HG02852 (cell line): ENCODE measurements around the gene GJB5.
"Not testable (repeated sequence)": the region's sequence is repeated elsewhere in the genome, so short reads cannot be mapped to it uniquely, and the experiment has no call there.

ENCODE experiments used
- ATAC-seq: cut with Tn5 transposase; IDR thresholded peaks from one replicate; pipeline ENCODE4 v1.9.1; 2021; ENCODE audit warnings: mild to moderate bottlenecking, moderate library complexity; ENCODE audit not compliant: unreplicated experiment

GJB5 gene

GRCh38 chr1:34773114-34773513 lies 18.3 kb downstream of the GJB5 start:
- ATAC-seq: not testable (repeated sequence)

GRCh38 chr1:34774957-34775356 lies 20.1 kb downstream of the GJB5 start:
- no peak for ATAC-seq

GRCh38 chr1:34776911-34777310 lies 22.1 kb downstream of the GJB5 start:
- no peak for ATAC-seq

GRCh38 chr1:34777519-34778321 lies 22.9 kb downstream of the GJB5 start:
- no peak for ATAC-seq

GRCh38 chr1:34778381-34778780 lies 23.5 kb downstream of the GJB5 start:
- ATAC-seq: no peak

- ATAC-seq: no peak
Observed at GRCh38 chr1:34779005-34779404, 24.2 kb downstream of the GJB5 start.

- no peak for ATAC-seq
Observed at GRCh38 chr1:34779526-34779925, 24.7 kb downstream of the GJB5 start.

- ATAC-seq: no peak
Observed at GRCh38 chr1:34779962-34780361, 25.1 kb downstream of the GJB5 start.

GRCh38 chr1:34780528-34780927 lies 25.7 kb downstream of the GJB5 start:
- no peak for ATAC-seq

- ATAC-seq: no peak
Observed at GRCh38 chr1:34781071-34781843, 26.4 kb downstream of the GJB5 start, which contains the start of gene GJB3. TSS of gene GJB3 (plus strand) at chr1:34781214. CDS start at chr1:34784763, 3,549 bp downstream.

- ATAC-seq: no peak
Observed at GRCh38 chr1:34781844-34782391, 27.1 kb downstream of the GJB5 start.

GRCh38 chr1:34784751-34785221 lies 29.9 kb downstream of the GJB5 start:
- no peak for ATAC-seq

- no peak for ATAC-seq
Observed at GRCh38 chr1:34785231-34785874, 30.5 kb downstream of the GJB5 start.

- no peak for ATAC-seq
Observed at GRCh38 chr1:34785875-34786470, 31.1 kb downstream of the GJB5 start.

- ATAC-seq: no peak
Observed at GRCh38 chr1:34786521-34787325, 31.9 kb downstream of the GJB5 start.

- no peak for ATAC-seq
Observed at GRCh38 chr1:34787461-34788420, 32.9 kb downstream of the GJB5 start.

GRCh38 chr1:34790985-34791384 lies 36.1 kb downstream of the GJB5 start:
- ATAC-seq: no peak

- ATAC-seq: no peak
Observed at GRCh38 chr1:34792424-34792823, 37.6 kb downstream of the GJB5 start.
